ENCODE data around the gene ZSWIM4.

ZSWIM4 gene

DNA sequence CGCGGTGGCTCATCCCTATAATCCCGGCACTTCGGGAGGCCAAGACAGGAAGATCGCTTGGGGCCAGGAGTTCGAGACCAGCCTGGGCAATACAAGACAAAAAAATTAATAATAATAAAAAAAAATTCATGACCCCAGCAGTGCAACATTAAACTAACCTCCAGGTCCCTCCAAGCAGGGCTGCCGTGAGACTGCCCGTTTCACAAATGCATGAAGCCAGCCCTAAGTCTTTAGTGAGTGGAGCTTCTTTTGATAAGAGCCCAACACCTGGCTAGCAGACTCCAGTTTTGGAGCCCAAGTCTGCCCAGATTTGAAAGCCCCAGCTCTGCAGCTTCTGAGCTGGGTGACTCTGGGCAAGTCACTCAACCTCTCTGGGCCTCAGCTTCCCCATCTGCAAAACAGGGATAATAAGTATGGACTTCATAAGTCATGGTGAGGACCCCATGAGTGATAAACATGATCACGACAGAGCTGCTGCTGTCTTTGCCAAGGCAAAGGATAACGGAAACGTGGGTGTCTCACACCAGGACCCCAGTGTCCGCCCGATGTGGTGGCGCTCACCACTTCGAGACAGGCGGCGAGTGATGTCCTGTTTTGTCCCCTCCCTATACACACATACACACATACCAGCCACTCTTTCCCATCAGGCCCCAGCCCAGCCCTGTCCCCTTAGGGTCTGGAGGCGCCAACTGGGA, 43.3 kb downstream of the ZSWIM4 start:
- peaks cover 55% of the 10 kb centered on the region for H3K4me1 ChIP-seq (ENCODE audit: low read length)
- H3K36me3 ChIP-seq (replicated peaks; ENCODE audit: low read depth, low read length): peaks cover 2% of the 10 kb centered on the region
- H3K27me3 ChIP-seq (ENCODE audit: low read depth, low read length): no peaks in the 10 kb centered on the region
- peaks cover 35% of the 10 kb centered on the region for H3K79me2 ChIP-seq (ENCODE audit: low read length)
- H3K9ac ChIP-seq (ENCODE audit: low read length): peak overlapping the region; percentile 72
- H3K9me3 ChIP-seq (ENCODE audit: insufficient read depth, low read length): no peaks in the 10 kb centered on the region
- no peak overlapping the region; the same call in 1 of the 2 replicates for H2AFZ ChIP-seq (ENCODE audit: low read depth, low read length)
- peak overlapping the region; percentile 90 for H3K4me2 ChIP-seq (ENCODE audit: low read length)
- H3K4me3 ChIP-seq (ENCODE audit: low read length): peak overlapping the region; percentile 74
- peak overlapping the region; percentile 64 for H3K27ac ChIP-seq (ENCODE audit: low read length)
- no peak for TF ChIP-seq CTCF (IDR thresholded peaks at IDR 0.05; ENCODE audit: low read depth, low read length)
- no peak for TF ChIP-seq EZH2phosphoT487 (IDR thresholded peaks at IDR 0.05; ENCODE audit: low read depth)
- H4K20me1 ChIP-seq (ENCODE audit: insufficient read depth, low read length): no peaks in the 10 kb centered on the region; the same call in 1 of the 2 replicates

- TF ChIP-seq EZH2phosphoT487 (IDR thresholded peaks at IDR 0.05; ENCODE audit: low read depth): no peak
- no peak for TF ChIP-seq CTCF (IDR thresholded peaks at IDR 0.05; ENCODE audit: low read depth, low read length)
- Histone ChIP-seq H4K20me1 (ENCODE audit: insufficient read depth, low read length) (no peaks in the 10 kb centered on the region; the same call in 1 of the 2 replicates), H3K4me3 (ENCODE audit: low read length) (peak overlapping the region; percentile 74), H3K4me1 (ENCODE audit: low read length) (peaks cover 57% of the 10 kb centered on the region), H3K27me3 (ENCODE audit: low read depth, low read length) (no peaks in the 10 kb centered on the region), H3K36me3 (replicated peaks; ENCODE audit: low read depth, low read length) (peaks cover 2% of the 10 kb centered on the region), H3K27ac (ENCODE audit: low read length) (peak overlapping the region; percentile 64), H3K79me2 (ENCODE audit: low read length) (peaks cover 35% of the 10 kb centered on the region), H3K9ac (ENCODE audit: low read length) (peak overlapping the region; percentile 72), H3K9me3 (ENCODE audit: insufficient read depth, low read length) (no peaks in the 10 kb centered on the region), H3K4me2 (ENCODE audit: low read length) (peak overlapping the region; percentile 90), H2AFZ (ENCODE audit: low read depth, low read length) (no peak overlapping the region; the same call in 1 of the 2 replicates)
Observed at GRCh38 chr19:13839130-13839937, 44.1 kb downstream of the ZSWIM4 start.

- Histone ChIP-seq H3K9ac (ENCODE audit: low read length) (peak overlapping the region; percentile 72), H3K4me3 (ENCODE audit: low read length) (peak overlapping the region; percentile 74), H3K9me3 (ENCODE audit: insufficient read depth, low read length) (no peaks in the 10 kb centered on the region), H3K4me2 (ENCODE audit: low read length) (peak overlapping the region; percentile 90), H3K27me3 (ENCODE audit: low read depth, low read length) (no peaks in the 10 kb centered on the region), H4K20me1 (ENCODE audit: insufficient read depth, low read length) (no peaks in the 10 kb centered on the region; the same call in 1 of the 2 replicates), H3K27ac (ENCODE audit: low read length) (peak overlapping the region; percentile 64), H3K4me1 (ENCODE audit: low read length) (peaks cover 58% of the 10 kb centered on the region), H2AFZ (ENCODE audit: low read depth, low read length) (no peak overlapping the region), H3K79me2 (ENCODE audit: low read length) (peaks cover 35% of the 10 kb centered on the region), H3K36me3 (replicated peaks; ENCODE audit: low read depth, low read length) (peaks cover 2% of the 10 kb centered on the region)
- TF ChIP-seq EZH2phosphoT487 (IDR thresholded peaks at IDR 0.05; ENCODE audit: low read depth) (no peak), CTCF (IDR thresholded peaks at IDR 0.05; ENCODE audit: low read depth, low read length) (no peak)
Observed at GRCh38 chr19:13839938-13840304, 44.7 kb downstream of the ZSWIM4 start.
